SK-N-SH (cell line): ENCODE data around the gene ELMO1. TPM values are rescaled to one million over a fixed set of nuclear protein-coding genes. Genes with fewer than 3 reads are reported as not detected.

ENCODE experiments used
- CTCF ChIA-PET: fragments of 300-600, 350-600 bp; formaldehyde crosslinking; extraction: SDS; loops from one replicate; lab custom pipeline; 2021; lab: Yijun Ruan, JAX
- POLR2A ChIA-PET: fragments of 350-600 bp; sonication (Branson Sonifier 250); formaldehyde crosslinking; extraction: SDS; loops from one replicate; lab custom pipeline; 2020; ENCODE audit warnings: antibody characterized with exemption, inconsistent platforms; lab: Yijun Ruan, JAX
- DNase-seq: peaks from one replicate; pipeline ENCODE4 v3.0.0; 2012
- H2AFZ ChIP-seq: fragments of 200-600 bp; sonication (generic); 2 replicates; pipeline ENCODE4 v1.8.1; 2016; ENCODE audit warnings: antibody characterized with exemption, mild to moderate bottlenecking, low read depth
- H3F3A ChIP-seq: fragments of 200-600 bp; sonication (generic); replicated peaks from 2 replicates; pipeline ENCODE3; 2016; ENCODE audit warnings: antibody characterized with exemption, mild to moderate bottlenecking; ENCODE audit not compliant: insufficient read depth
- H3K27ac ChIP-seq, 2 experiments: fragments of 200-500 bp in 1 of 2; fragments of 200-600 bp in 1 of 2; sonication (Bioruptor generic) in 1 of 2; sonication (generic), shearing (Covaris generic) in 1 of 2; 2 replicates each; pipeline versions ENCODE4 v1.5.1 to v1.6.1; 2014 to 2016; ENCODE audit warnings: low read depth in 2 of 2, inconsistent platforms in 1 of 2, low read length in 1 of 2, mild to moderate bottlenecking in 1 of 2, mixed read lengths in 1 of 2
- H3K27me3 ChIP-seq: fragments of 200-600 bp; sonication (generic), shearing (Covaris generic); 2 replicates; pipeline ENCODE4 v1.6.1; 2016; ENCODE audit warnings: mixed run types; ENCODE audit not compliant: insufficient read depth
- H3K36me3 ChIP-seq, 2 experiments: fragments of 200-500 bp in 1 of 2; fragments of 200-600 bp in 1 of 2; sonication (Bioruptor generic) in 1 of 2; sonication (generic) in 1 of 2; replicated peaks in 1 of 2; 2 replicates each; pipeline versions ENCODE3 to v1.5.1; 2014 to 2016; ENCODE audit warnings: low read length in 1 of 2, mild to moderate bottlenecking in 1 of 2; ENCODE audit not compliant: insufficient read depth in 2 of 2, control insufficient read depth in 1 of 2
- H3K4me1 ChIP-seq, 2 experiments: fragments of 200-500 bp in 1 of 2; fragments of 200-600 bp in 1 of 2; sonication (Bioruptor generic) in 1 of 2; sonication (generic), shearing (Covaris generic) in 1 of 2; 2 replicates each; pipeline versions ENCODE4 v1.5.1 to v1.6.1; 2014 to 2016; ENCODE audit warnings: low read depth in 1 of 2, low read length in 1 of 2, mixed run types in 1 of 2; ENCODE audit not compliant: insufficient read depth in 2 of 2, control insufficient read depth in 1 of 2
- H3K4me2 ChIP-seq: fragments of 200-600 bp; sonication (generic), shearing (Covaris generic); 2 replicates; pipeline ENCODE4 v1.6.1; 2017; ENCODE audit warnings: mixed run types
- H3K4me3 ChIP-seq, 2 experiments: fragments of 200-500 bp in 1 of 2; fragments of 200-600 bp in 1 of 2; sonication (Bioruptor generic) in 1 of 2; sonication (generic), shearing (Covaris generic) in 1 of 2; 2 replicates each; pipeline versions ENCODE4 v1.5.1 to v1.8.1; 2014 to 2016; ENCODE audit warnings: low read depth in 2 of 2, inconsistent platforms in 1 of 2, low read length in 1 of 2, mild to moderate bottlenecking in 1 of 2, mixed read lengths in 1 of 2, moderate library complexity in 1 of 2
- H3K79me2 ChIP-seq: fragments of 200-600 bp; sonication (generic); 2 replicates; pipeline ENCODE4 v1.8.1; 2017; ENCODE audit warnings: mild to moderate bottlenecking; ENCODE audit not compliant: insufficient read depth
- H3K9ac ChIP-seq: fragments of 200-600 bp; sonication (generic); 2 replicates; pipeline ENCODE4 v1.6.1; 2017; ENCODE audit warnings: mixed run types
- H3K9me2 ChIP-seq: fragments of 200-600 bp; sonication (generic); 2 replicates; pipeline ENCODE4 v1.6.1; 2017; ENCODE audit warnings: mixed run types
- H3K9me3 ChIP-seq: fragments of 200-600 bp; sonication (generic); 2 replicates; pipeline ENCODE4 v1.6.1; 2017; ENCODE audit warnings: mixed run types, mild to moderate bottlenecking, moderate library complexity
- H4K20me1 ChIP-seq: fragments of 200-600 bp; sonication (generic); 2 replicates; pipeline ENCODE4 v1.6.1; 2017; ENCODE audit warnings: mild to moderate bottlenecking, mixed run types; ENCODE audit not compliant: insufficient read depth
- FOXJ3 ChIP-seq: sonication (generic); formaldehyde crosslinking; IDR thresholded peaks from 2 replicates; pipeline ENCODE4 v1.5.1; 2020; ENCODE audit warnings: mild to moderate bottlenecking, missing genetic modification reagents
- JUND ChIP-seq: IDR thresholded peaks from 2 replicates; pipeline ENCODE4 v1.4.0; 2012
- MEF2A ChIP-seq: IDR thresholded peaks from 2 replicates; pipeline ENCODE4 v1.4.0; 2012; ENCODE audit warnings: low read depth, borderline replicate concordance
- MXI1 ChIP-seq: IDR thresholded peaks from 2 replicates; pipeline ENCODE4 v1.6.1; 2012; ENCODE audit warnings: mild to moderate bottlenecking, low read depth, low read length, improper control_type of control experiment
- NFIC ChIP-seq: IDR thresholded peaks from 2 replicates; pipeline ENCODE4 v1.4.0; 2012; ENCODE audit warnings: borderline replicate concordance
- POLR2AphosphoS5 ChIP-seq: IDR thresholded peaks from 2 replicates; pipeline ENCODE4 v1.6.1; 2012; ENCODE audit warnings: low read depth, low read length
- RCOR1 ChIP-seq: fragments of 150-350 bp; IDR thresholded peaks from 2 replicates; pipeline ENCODE4 v1.6.1; 2017; ENCODE audit warnings: antibody characterized with exemption, low read length
- RFX5 ChIP-seq: IDR thresholded peaks from 2 replicates; pipeline ENCODE4 v1.6.1; 2012; ENCODE audit warnings: mild to moderate bottlenecking, improper control_type of control experiment, low read length
- RXRA ChIP-seq: IDR thresholded peaks from 2 replicates; pipeline ENCODE4 v1.4.0; 2012; ENCODE audit warnings: low read depth, mild to moderate bottlenecking, borderline replicate concordance
- SIN3A ChIP-seq: IDR thresholded peaks from 2 replicates; pipeline ENCODE4 v1.6.1; 2012; ENCODE audit warnings: low read depth, mild to moderate bottlenecking, low read length, moderate library complexity, borderline replicate concordance
- SMC3 ChIP-seq: IDR thresholded peaks from 2 replicates; pipeline ENCODE4 v1.6.1; 2012; ENCODE audit warnings: low read depth, low read length, improper control_type of control experiment
- TCF12 ChIP-seq: IDR thresholded peaks from 2 replicates; pipeline ENCODE4 v1.4.0; 2012
- TEAD4 ChIP-seq: IDR thresholded peaks from 2 replicates; pipeline ENCODE4 v1.4.0; 2012; ENCODE audit warnings: mild to moderate bottlenecking, borderline replicate concordance; ENCODE audit not compliant: insufficient read depth
- WGBS: methylation state at CpG from one replicate; pipeline ENCODE4 v1.1.6; 2017; ENCODE audit warnings: low lambda C conversion rate; 5-methylcytosine and 5-hydroxymethylcytosine counted together
- polyA plus RNA-seq, 3 experiments: library from polyadenylated mRNA; depleted of rRNA; stranded (reverse); fragments of >200 nt; gene quantifications; 2 replicates each; pipeline ENCODE4 v1.2.3, GENCODE V29; 2012
- TF ChIP-seq, protein P1 (sequence below): fragments of 200-600 bp; sonication (generic); IDR thresholded peaks from 2 replicates; pipeline ENCODE4 v1.6.1; 2017; ENCODE audit warnings: antibody characterized with exemption, mild to moderate bottlenecking, moderate library complexity
- TF ChIP-seq, protein P2 (sequence below): IDR thresholded peaks from 2 replicates; pipeline ENCODE4 v1.4.0; 2012; ENCODE audit warnings: low read depth, borderline replicate concordance
- TF ChIP-seq, protein P3 (sequence below): fragments of 150-350 bp; IDR thresholded peaks from 2 replicates; pipeline ENCODE4 v1.6.1; 2017; ENCODE audit warnings: antibody characterized with exemption, low read length, low read depth, borderline replicate concordance
- TF ChIP-seq, protein P4 (sequence below): IDR thresholded peaks from 2 replicates; pipeline ENCODE4; 2012
- TF ChIP-seq, protein P5 (sequence below): fragments of 150-350 bp; IDR thresholded peaks from 2 replicates; pipeline ENCODE4 v1.6.1; 2016; ENCODE audit warnings: mild to moderate bottlenecking, low read depth, low read length

The ELMO1 gene
- polyA plus RNA-seq, 1 of the 3 experiments (the other 2 are of a cell fraction): 0.64 TPM

DNA sequence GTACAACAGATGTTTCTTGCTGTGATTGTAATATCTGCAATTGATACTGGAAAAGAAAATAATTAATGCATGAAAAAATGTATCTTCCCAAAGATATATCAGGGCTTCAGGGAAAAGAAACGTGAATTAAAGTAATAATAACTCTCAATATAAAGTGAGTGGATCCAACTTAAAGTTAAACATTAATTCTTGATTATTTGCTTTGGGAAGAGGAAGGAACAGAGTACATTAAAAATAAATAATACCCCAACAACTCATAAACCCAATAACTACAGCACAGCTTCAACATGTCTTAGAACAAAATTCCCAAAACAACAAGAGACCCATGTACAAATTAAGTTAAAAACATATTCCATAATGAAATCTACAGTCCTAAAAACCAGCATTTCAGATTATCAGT lies 33.0 kb downstream of the ELMO1 start (continued):
- TF ChIP-seq, protein P1, sequence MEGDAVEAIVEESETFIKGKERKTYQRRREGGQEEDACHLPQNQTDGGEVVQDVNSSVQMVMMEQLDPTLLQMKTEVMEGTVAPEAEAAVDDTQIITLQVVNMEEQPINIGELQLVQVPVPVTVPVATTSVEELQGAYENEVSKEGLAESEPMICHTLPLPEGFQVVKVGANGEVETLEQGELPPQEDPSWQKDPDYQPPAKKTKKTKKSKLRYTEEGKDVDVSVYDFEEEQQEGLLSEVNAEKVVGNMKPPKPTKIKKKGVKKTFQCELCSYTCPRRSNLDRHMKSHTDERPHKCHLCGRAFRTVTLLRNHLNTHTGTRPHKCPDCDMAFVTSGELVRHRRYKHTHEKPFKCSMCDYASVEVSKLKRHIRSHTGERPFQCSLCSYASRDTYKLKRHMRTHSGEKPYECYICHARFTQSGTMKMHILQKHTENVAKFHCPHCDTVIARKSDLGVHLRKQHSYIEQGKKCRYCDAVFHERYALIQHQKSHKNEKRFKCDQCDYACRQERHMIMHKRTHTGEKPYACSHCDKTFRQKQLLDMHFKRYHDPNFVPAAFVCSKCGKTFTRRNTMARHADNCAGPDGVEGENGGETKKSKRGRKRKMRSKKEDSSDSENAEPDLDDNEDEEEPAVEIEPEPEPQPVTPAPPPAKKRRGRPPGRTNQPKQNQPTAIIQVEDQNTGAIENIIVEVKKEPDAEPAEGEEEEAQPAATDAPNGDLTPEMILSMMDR: no peak
- no peak for TF ChIP-seq JUND
- no peak for TF ChIP-seq POLR2AphosphoS5
- no peak for TF ChIP-seq TEAD4
- TF ChIP-seq TCF12: no peak
- TF ChIP-seq RFX5: no peak
- TF ChIP-seq, protein P2, sequence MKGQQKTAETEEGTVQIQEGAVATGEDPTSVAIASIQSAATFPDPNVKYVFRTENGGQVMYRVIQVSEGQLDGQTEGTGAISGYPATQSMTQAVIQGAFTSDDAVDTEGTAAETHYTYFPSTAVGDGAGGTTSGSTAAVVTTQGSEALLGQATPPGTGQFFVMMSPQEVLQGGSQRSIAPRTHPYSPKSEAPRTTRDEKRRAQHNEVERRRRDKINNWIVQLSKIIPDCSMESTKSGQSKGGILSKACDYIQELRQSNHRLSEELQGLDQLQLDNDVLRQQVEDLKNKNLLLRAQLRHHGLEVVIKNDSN: no peak

DNA sequence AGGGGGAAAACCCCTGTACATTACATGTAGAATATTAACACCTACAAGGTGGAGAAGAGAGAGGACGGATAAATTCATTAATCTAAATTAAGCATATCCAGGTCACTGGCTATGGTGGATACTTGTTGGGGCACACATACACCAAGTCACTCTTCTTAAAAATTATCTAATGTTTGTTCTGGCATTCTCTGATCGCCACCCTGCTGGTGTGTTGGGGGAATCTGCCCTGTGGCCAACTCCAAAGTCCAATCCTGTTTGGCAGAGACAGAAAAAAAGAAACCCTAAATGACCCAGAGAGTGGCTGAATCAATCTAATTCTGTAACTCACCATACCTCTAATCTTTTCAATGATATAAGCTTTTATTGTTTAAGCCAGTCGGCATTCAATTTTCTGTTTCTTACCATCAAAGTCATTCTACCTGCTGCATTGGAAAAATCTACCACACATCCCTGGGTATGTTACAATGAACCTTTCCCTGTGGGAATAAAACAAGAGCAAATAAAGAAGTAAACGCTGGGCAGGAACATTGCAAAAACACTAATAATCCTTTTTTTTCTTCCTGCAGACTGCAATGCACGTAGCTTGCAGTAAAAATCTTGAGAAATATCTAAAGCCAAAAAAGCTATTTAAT lies 34.2 kb downstream of the ELMO1 start:
- CTCF ChIA-PET: interaction anchor here (0.6 to 1.0 kb wide), 2 partner anchors 21 to 35 kb away, joined by 3 read pairs; no protein-coding TSS in a partner anchor
- Histone ChIP-seq H3K27ac (no peak overlapping the region), H3F3A (no peaks in the 10 kb centered on the region), H3K4me3 (no peak overlapping the region), H3K4me1 (no peaks in the 10 kb centered on the region; a peak in 1 of 4 replicates), H3K27me3 (no peaks in the 10 kb centered on the region), H3K9ac (no peak overlapping the region), H3K4me2 (no peak overlapping the region), H3K9me3 (no peaks in the 10 kb centered on the region), H3K9me2 (no peaks in the 10 kb centered on the region), H4K20me1 (no peaks in the 10 kb centered on the region), H2AFZ (no peak overlapping the region), H3K36me3 (no peaks in the 10 kb centered on the region), H3K79me2 (no peaks in the 10 kb centered on the region)
- POLR2A ChIA-PET: no interaction called here
- WGBS: 43% methylated on average over 5 of the region's 5 CpGs
- no peak for DNase-seq
- TF ChIP-seq, protein P2: no peak
- TF ChIP-seq, protein P3, sequence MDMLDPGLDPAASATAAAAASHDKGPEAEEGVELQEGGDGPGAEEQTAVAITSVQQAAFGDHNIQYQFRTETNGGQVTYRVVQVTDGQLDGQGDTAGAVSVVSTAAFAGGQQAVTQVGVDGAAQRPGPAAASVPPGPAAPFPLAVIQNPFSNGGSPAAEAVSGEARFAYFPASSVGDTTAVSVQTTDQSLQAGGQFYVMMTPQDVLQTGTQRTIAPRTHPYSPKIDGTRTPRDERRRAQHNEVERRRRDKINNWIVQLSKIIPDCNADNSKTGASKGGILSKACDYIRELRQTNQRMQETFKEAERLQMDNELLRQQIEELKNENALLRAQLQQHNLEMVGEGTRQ: no peak
- TF ChIP-seq POLR2AphosphoS5 (no peak), RXRA (no peak), RCOR1 (no peak), MEF2A (no peak), JUND (no peak), SMC3 (no peak), FOXJ3 (CRISPR knock-in tag) (no peak), MXI1 (no peak), SIN3A (no peak), NFIC (no peak)
- TF ChIP-seq, protein P1: no peak
- TF ChIP-seq, protein P4, sequence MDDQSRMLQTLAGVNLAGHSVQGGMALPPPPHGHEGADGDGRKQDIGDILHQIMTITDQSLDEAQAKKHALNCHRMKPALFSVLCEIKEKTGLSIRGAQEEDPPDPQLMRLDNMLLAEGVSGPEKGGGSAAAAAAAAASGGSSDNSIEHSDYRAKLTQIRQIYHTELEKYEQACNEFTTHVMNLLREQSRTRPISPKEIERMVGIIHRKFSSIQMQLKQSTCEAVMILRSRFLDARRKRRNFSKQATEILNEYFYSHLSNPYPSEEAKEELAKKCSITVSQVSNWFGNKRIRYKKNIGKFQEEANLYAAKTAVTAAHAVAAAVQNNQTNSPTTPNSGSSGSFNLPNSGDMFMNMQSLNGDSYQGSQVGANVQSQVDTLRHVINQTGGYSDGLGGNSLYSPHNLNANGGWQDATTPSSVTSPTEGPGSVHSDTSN: no peak
- TF ChIP-seq, protein P5, sequence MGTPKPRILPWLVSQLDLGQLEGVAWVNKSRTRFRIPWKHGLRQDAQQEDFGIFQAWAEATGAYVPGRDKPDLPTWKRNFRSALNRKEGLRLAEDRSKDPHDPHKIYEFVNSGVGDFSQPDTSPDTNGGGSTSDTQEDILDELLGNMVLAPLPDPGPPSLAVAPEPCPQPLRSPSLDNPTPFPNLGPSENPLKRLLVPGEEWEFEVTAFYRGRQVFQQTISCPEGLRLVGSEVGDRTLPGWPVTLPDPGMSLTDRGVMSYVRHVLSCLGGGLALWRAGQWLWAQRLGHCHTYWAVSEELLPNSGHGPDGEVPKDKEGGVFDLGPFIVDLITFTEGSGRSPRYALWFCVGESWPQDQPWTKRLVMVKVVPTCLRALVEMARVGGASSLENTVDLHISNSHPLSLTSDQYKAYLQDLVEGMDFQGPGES: no peak
